DMS79 treated with DMSO at 0.1 percent for 48 hours (cell line): ENCODE results near the gene RRP9.

Experiments
- DNase-seq: peaks from one replicate; lab custom pipeline; 2025; lab: John Stamatoyannopoulos, UW

The RRP9 gene

GRCh38 chr3:51970606-51971300, 29.0 kb upstream of the RRP9 start:
- no peak for DNase-seq

GRCh38 chr3:51969841-51970240, 28.1 kb upstream of the RRP9 start:
- no peak for DNase-seq

- DNase-seq = no peak
Observed at GRCh38 chr3:51968883-51969678, 27.4 kb upstream of the RRP9 start.

- DNase-seq = no peak
Observed at GRCh38 chr3:51968170-51968775, 26.6 kb upstream of the RRP9 start.

GRCh38 chr3:51967384-51968169, 25.9 kb upstream of the RRP9 start, which contains the start of gene PCBP4:
TSS of gene PCBP4 (minus strand) at chr3:51967454. CDS start at chr3:51961240, 6,214 bp downstream.
- DNase-seq = peak; percentile 6

- no peak for DNase-seq
Observed at GRCh38 chr3:51966922-51967383, 25.2 kb upstream of the RRP9 start.

GRCh38 chr3:51966486-51966885, 24.8 kb upstream of the RRP9 start:
- DNase-seq = no peak

GRCh38 chr3:51966016-51966415, 24.3 kb upstream of the RRP9 start:
- DNase-seq = no peak

GRCh38 chr3:51964521-51964920, 22.8 kb upstream of the RRP9 start:
- DNase-seq = no peak

GRCh38 chr3:51963951-51964451, 22.3 kb upstream of the RRP9 start:
- DNase-seq = no peak

- DNase-seq = no peak
Observed at GRCh38 chr3:51962854-51963530, 21.3 kb upstream of the RRP9 start.

GRCh38 chr3:51961602-51962569, 20.2 kb upstream of the RRP9 start:
- no peak for DNase-seq

- no peak for DNase-seq
Observed at GRCh38 chr3:51961011-51961410, 19.3 kb upstream of the RRP9 start.

GRCh38 chr3:51960386-51960785, 18.7 kb upstream of the RRP9 start:
- no peak for DNase-seq

- no peak for DNase-seq
Observed at GRCh38 chr3:51959651-51960050, 17.9 kb upstream of the RRP9 start.

GRCh38 chr3:51958603-51959521, 17.2 kb upstream of the RRP9 start:
- DNase-seq = no peak

GRCh38 chr3:51957520-51958205, 16.0 kb upstream of the RRP9 start:
- no peak for DNase-seq
